ENCODE results near the gene DUT. TPM values are rescaled to one million over a fixed set of nuclear protein-coding genes. Genes with fewer than 3 reads are reported as not detected.

Gene DUT
- total and polyA plus RNA-seq, 9 of the 15 experiments (the other 6 are each of a cell fraction or from before 2014, with no cell fraction given), result 13.9 to 235 (median 94.9) TPM

DNA sequence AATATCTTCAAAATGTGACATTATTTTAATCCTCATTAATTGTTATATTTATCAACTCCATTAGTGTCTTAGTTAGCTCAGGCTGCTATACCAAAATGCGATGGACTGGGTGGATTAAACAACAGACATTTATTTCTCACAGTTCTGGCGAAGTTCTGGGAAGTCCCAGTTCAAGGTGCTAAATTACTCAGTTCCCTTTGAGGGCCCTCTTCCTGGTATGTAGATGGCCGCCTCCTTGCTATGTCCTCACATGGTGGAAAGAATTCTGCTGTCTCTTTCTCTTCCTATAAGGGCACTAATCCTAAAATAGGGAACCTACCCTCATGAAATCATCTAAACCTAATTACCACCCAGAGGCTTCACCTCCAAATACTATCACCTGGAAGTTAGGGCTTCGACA is 38.8 kb upstream of the DUT start (continued):
- TF ChIP-seq, protein P1, sequence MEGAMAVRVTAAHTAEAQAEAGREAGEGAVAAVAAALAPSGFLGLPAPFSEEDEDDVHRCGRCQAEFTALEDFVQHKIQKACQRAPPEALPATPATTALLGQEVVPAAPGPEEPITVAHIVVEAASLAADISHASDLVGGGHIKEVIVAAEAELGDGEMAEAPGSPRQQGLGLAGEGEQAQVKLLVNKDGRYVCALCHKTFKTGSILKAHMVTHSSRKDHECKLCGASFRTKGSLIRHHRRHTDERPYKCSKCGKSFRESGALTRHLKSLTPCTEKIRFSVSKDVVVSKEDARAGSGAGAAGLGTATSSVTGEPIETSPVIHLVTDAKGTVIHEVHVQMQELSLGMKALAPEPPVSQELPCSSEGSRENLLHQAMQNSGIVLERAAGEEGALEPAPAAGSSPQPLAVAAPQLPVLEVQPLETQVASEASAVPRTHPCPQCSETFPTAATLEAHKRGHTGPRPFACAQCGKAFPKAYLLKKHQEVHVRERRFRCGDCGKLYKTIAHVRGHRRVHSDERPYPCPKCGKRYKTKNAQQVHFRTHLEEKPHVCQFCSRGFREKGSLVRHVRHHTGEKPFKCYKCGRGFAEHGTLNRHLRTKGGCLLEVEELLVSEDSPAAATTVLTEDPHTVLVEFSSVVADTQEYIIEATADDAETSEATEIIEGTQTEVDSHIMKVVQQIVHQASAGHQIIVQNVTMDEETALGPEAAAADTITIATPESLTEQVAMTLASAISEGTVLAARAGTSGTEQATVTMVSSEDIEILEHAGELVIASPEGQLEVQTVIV (CRISPR knock-in tag; IDR thresholded peaks at IDR 0.05; ENCODE audit: borderline replicate concordance), result no peak
- TF ChIP-seq, protein P2, sequence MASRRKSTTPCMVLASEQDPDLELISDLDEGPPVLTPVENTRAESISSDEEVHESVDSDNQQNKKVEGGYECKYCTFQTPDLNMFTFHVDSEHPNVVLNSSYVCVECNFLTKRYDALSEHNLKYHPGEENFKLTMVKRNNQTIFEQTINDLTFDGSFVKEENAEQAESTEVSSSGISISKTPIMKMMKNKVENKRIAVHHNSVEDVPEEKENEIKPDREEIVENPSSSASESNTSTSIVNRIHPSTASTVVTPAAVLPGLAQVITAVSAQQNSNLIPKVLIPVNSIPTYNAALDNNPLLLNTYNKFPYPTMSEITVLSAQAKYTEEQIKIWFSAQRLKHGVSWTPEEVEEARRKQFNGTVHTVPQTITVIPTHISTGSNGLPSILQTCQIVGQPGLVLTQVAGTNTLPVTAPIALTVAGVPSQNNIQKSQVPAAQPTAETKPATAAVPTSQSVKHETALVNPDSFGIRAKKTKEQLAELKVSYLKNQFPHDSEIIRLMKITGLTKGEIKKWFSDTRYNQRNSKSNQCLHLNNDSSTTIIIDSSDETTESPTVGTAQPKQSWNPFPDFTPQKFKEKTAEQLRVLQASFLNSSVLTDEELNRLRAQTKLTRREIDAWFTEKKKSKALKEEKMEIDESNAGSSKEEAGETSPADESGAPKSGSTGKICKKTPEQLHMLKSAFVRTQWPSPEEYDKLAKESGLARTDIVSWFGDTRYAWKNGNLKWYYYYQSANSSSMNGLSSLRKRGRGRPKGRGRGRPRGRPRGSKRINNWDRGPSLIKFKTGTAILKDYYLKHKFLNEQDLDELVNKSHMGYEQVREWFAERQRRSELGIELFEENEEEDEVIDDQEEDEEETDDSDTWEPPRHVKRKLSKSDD (conservative IDR thresholded peaks at IDR 0.05; ENCODE audit: low read length), result no peak
- TF ChIP-seq ZNF444 (CRISPR knock-in tag; IDR thresholded peaks at IDR 0.05), result no peak
- TF ChIP-seq, protein P3, sequence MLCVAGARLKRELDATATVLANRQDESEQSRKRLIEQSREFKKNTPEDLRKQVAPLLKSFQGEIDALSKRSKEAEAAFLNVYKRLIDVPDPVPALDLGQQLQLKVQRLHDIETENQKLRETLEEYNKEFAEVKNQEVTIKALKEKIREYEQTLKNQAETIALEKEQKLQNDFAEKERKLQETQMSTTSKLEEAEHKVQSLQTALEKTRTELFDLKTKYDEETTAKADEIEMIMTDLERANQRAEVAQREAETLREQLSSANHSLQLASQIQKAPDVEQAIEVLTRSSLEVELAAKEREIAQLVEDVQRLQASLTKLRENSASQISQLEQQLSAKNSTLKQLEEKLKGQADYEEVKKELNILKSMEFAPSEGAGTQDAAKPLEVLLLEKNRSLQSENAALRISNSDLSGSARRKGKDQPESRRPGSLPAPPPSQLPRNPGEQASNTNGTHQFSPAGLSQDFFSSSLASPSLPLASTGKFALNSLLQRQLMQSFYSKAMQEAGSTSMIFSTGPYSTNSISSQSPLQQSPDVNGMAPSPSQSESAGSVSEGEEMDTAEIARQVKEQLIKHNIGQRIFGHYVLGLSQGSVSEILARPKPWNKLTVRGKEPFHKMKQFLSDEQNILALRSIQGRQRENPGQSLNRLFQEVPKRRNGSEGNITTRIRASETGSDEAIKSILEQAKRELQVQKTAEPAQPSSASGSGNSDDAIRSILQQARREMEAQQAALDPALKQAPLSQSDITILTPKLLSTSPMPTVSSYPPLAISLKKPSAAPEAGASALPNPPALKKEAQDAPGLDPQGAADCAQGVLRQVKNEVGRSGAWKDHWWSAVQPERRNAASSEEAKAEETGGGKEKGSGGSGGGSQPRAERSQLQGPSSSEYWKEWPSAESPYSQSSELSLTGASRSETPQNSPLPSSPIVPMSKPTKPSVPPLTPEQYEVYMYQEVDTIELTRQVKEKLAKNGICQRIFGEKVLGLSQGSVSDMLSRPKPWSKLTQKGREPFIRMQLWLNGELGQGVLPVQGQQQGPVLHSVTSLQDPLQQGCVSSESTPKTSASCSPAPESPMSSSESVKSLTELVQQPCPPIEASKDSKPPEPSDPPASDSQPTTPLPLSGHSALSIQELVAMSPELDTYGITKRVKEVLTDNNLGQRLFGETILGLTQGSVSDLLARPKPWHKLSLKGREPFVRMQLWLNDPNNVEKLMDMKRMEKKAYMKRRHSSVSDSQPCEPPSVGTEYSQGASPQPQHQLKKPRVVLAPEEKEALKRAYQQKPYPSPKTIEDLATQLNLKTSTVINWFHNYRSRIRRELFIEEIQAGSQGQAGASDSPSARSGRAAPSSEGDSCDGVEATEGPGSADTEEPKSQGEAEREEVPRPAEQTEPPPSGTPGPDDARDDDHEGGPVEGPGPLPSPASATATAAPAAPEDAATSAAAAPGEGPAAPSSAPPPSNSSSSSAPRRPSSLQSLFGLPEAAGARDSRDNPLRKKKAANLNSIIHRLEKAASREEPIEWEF (CRISPR knock-in tag; IDR thresholded peaks at IDR 0.05), result no peak
- TF ChIP-seq, protein P4, sequence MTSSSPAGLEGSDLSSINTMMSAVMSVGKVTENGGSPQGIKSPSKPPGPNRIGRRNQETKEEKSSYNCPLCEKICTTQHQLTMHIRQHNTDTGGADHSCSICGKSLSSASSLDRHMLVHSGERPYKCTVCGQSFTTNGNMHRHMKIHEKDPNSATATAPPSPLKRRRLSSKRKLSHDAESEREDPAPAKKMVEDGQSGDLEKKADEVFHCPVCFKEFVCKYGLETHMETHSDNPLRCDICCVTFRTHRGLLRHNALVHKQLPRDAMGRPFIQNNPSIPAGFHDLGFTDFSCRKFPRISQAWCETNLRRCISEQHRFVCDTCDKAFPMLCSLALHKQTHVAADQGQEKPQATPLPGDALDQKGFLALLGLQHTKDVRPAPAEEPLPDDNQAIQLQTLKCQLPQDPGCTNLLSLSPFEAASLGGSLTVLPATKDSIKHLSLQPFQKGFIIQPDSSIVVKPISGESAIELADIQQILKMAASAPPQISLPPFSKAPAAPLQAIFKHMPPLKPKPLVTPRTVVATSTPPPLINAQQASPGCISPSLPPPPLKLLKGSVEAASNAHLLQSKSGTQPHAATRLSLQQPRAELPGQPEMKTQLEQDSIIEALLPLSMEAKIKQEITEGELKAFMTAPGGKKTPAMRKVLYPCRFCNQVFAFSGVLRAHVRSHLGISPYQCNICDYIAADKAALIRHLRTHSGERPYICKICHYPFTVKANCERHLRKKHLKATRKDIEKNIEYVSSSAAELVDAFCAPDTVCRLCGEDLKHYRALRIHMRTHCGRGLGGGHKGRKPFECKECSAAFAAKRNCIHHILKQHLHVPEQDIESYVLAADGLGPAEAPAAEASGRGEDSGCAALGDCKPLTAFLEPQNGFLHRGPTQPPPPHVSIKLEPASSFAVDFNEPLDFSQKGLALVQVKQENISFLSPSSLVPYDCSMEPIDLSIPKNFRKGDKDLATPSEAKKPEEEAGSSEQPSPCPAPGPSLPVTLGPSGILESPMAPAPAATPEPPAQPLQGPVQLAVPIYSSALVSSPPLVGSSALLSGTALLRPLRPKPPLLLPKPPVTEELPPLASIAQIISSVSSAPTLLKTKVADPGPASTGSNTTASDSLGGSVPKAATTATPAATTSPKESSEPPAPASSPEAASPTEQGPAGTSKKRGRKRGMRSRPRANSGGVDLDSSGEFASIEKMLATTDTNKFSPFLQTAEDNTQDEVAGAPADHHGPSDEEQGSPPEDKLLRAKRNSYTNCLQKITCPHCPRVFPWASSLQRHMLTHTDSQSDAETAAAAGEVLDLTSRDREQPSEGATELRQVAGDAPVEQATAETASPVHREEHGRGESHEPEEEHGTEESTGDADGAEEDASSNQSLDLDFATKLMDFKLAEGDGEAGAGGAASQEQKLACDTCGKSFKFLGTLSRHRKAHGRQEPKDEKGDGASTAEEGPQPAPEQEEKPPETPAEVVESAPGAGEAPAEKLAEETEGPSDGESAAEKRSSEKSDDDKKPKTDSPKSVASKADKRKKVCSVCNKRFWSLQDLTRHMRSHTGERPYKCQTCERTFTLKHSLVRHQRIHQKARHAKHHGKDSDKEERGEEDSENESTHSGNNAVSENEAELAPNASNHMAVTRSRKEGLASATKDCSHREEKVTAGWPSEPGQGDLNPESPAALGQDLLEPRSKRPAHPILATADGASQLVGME (CRISPR knock-in tag; IDR thresholded peaks at IDR 0.05), result no peak
- no peak for TF ChIP-seq ZNF12 (CRISPR knock-in tag; IDR thresholded peaks at IDR 0.05)

All from K562 (cell line).